ENCODE data around the gene KIF13A.

DNA sequence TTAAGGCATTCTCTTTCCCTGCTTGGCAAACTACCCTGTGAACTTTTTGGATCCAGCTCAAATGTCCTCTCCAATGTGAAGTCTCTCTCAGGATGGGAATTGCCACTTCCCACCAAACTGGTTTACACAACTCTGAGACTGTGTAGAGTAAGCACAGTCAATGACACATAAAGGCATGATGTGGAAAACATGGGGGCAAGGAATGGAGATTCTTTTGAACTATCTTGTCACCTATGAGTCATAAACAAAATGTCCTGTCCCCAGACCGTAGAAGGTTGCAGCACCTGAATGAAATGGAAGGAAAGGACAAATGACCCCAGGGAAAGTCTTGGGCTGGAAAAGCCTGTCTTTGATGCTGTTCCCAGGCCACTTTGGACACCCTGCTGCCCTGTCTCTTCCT is 11.0 kb upstream of the KIF13A start:
- TF ChIP-seq GABPA (IDR thresholded peaks at IDR 0.05 in 1 of 2, conservative IDR thresholded peaks at IDR 0.05 in 1 of 2), result no peak
- TF ChIP-seq CTCF (IDR thresholded peaks at IDR 0.05; ENCODE audit: low read depth, low read length, missing input control), result no peak
- TF ChIP-seq ATF3 (IDR thresholded peaks at IDR 0.05), result no peak
- TF ChIP-seq YY1 (IDR thresholded peaks at IDR 0.05), result no peak
- TF ChIP-seq, protein P1, sequence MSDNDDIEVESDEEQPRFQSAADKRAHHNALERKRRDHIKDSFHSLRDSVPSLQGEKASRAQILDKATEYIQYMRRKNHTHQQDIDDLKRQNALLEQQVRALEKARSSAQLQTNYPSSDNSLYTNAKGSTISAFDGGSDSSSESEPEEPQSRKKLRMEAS (IDR thresholded peaks at IDR 0.05), result no peak
- no peak for TF ChIP-seq SP1 (IDR thresholded peaks at IDR 0.05)
- TF ChIP-seq RAD21 (IDR thresholded peaks at IDR 0.05), result no peak
- TF ChIP-seq TAF1 (conservative IDR thresholded peaks at IDR 0.05), result no peak
- no peak for TF ChIP-seq JUND (IDR thresholded peaks at IDR 0.05)
- no peak for TF ChIP-seq RXRA (IDR thresholded peaks at IDR 0.05)
- TF ChIP-seq, protein P2, sequence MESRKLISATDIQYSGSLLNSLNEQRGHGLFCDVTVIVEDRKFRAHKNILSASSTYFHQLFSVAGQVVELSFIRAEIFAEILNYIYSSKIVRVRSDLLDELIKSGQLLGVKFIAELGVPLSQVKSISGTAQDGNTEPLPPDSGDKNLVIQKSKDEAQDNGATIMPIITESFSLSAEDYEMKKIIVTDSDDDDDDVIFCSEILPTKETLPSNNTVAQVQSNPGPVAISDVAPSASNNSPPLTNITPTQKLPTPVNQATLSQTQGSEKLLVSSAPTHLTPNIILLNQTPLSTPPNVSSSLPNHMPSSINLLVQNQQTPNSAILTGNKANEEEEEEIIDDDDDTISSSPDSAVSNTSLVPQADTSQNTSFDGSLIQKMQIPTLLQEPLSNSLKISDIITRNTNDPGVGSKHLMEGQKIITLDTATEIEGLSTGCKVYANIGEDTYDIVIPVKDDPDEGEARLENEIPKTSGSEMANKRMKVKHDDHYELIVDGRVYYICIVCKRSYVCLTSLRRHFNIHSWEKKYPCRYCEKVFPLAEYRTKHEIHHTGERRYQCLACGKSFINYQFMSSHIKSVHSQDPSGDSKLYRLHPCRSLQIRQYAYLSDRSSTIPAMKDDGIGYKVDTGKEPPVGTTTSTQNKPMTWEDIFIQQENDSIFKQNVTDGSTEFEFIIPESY (IDR thresholded peaks at IDR 0.05), result no peak
- TF ChIP-seq EGR1 (IDR thresholded peaks at IDR 0.05; ENCODE audit: low read depth in 2 of 2), result no peak
- TF ChIP-seq, protein P3, sequence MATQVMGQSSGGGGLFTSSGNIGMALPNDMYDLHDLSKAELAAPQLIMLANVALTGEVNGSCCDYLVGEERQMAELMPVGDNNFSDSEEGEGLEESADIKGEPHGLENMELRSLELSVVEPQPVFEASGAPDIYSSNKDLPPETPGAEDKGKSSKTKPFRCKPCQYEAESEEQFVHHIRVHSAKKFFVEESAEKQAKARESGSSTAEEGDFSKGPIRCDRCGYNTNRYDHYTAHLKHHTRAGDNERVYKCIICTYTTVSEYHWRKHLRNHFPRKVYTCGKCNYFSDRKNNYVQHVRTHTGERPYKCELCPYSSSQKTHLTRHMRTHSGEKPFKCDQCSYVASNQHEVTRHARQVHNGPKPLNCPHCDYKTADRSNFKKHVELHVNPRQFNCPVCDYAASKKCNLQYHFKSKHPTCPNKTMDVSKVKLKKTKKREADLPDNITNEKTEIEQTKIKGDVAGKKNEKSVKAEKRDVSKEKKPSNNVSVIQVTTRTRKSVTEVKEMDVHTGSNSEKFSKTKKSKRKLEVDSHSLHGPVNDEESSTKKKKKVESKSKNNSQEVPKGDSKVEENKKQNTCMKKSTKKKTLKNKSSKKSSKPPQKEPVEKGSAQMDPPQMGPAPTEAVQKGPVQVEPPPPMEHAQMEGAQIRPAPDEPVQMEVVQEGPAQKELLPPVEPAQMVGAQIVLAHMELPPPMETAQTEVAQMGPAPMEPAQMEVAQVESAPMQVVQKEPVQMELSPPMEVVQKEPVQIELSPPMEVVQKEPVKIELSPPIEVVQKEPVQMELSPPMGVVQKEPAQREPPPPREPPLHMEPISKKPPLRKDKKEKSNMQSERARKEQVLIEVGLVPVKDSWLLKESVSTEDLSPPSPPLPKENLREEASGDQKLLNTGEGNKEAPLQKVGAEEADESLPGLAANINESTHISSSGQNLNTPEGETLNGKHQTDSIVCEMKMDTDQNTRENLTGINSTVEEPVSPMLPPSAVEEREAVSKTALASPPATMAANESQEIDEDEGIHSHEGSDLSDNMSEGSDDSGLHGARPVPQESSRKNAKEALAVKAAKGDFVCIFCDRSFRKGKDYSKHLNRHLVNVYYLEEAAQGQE (IDR thresholded peaks at IDR 0.05), result no peak
